NCI-H146 treated with DMSO at 0.1 percent for 48 hours (cell line): ENCODE data around the gene TNFRSF4.

Source experiments
- DNase-seq: peaks from one replicate; lab custom pipeline; 2025; ENCODE audit not compliant: unreplicated experiment; lab: John Stamatoyannopoulos, UW

The TNFRSF4 gene

DNA sequence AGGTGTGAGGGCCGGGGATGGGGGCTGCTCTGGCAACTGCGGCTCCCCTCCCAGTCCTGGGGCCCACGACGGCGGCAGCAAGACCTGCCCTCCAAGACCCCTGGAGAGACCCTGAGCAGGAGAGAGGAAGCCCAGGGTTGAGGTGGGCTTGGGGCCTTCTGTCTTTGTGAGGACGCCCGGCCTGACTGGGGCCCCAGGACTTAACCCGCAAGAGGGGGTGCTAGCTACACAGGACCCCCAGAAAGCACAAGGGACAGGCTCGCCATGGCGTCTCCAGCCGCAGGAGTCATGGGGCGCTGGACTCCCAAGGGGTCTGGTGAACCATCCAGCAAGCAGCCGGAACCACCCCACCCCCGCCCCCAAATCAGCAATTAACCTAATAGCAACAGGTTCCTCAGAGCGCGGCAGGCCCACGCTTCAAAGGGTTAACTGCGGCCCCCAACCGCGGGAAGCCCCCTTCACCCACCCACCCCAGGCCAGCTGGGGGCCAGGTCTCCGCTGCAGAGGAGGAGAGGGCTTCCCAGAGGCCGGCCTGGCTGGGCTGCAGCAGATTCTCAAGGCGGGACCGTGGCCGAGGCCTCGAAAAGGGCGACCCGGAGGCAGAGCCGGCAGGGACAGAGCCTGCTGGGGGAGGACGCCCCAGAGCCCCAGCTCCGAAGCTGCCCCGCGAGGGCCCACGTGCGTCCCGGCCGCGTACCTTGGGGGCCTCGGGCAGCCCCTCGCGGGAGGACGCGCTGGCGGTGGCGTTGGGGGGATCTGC lies 32.0 kb upstream of the TNFRSF4 start:
- DNase-seq: no peak

DNA sequence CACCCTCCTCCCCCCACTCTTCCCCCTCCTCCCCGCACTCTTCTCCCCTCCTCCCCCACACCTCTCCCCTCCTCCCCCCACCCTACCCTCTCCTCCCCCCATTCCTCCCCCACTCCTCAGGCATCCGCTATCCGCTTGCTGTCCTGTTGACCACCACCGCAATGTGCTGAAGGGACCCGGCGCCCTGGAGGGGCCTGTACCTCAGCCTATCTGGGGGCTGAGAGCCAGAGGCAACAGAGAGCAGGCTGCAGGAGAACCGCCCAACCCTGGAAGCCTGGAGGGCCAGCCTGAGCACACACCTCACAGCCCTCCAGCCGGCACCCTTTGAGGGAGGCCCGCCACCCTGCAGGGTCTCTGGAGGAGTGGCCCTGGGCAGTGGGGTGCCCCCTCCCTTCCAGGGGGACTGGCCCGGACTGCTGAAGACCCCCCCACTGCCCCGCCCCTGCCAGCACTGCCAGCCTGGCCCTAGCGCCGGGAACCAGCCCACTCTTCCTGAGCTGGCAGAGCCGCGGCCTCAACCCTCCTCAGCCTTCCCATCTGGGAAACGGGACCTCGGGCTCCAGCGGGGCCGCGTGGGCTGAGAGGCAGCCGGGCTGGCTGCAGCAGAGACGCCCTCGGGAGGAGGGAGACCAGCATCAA lies 31.3 kb upstream of the TNFRSF4 start:
- DNase-seq: no peak

DNA sequence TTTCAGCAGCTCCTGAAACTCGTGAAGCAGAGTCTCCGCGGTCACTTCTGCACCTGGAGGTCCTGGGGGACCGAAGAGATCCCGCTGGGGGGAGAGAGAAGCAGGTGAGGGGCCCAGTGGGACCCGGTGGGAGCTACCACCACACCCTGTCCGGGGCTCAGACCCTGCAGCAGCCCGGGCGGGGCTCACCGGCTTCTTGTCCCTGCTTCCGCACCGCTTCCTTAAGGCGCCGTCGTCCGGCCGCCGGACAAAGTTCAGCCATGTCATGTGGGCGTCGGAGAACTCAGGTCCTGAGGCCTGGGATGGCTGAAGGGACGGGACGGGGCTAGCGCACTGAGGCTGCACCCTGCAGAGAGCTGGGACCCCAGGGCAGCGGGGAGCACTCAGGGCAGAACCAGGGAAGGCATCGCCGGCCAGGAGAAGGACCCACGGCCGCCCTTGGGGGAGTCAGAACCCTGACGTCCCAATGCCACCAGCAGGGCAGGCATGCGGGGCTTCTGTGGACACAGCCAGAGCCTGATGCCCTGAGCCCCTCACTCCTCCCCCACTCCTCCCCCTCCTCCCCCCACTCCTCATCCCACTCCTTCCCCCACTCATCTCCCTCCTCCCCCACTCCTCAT lies 30.3 kb upstream of the TNFRSF4 start:
- DNase-seq: no peak

DNA sequence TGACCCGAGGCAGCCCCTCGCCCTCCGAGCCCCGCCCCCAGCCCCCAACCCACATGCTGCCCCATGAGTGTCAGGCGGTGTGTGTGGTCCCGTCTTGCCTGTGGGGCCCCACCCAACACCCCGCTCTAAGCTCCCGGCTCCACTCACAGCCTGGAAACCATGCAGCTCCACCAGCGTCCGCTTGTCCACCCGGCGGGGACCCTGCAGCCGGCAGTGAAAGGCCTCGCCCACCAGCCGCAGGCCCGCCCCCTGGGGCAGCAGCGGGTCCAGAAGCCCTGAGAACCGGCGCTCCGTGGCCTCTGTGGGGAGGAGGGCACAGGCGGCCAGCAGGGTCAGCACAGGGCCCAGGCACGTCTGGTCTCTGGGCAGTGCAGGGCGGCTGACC lies 29.8 kb upstream of the TNFRSF4 start:
- no peak for DNase-seq

DNA sequence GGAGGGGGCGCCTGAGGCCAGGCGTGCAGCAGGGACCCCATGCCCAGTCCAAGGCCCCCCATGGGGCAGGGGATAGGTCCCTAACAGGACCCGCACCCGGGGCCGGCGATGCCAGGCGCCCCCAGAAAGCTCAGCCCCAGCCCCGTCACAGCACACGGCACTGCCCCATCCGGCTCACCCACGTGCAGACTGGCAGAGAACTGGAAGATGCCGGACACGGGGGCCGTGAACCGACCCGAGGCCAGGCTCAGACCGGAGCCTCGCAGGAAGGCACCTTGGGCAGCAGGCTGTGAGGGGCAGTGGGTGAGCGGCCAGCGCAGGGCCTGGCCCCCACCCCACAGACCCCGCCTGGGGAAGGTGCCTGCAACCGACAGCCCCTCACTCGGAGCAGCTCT lies 29.3 kb upstream of the TNFRSF4 start:
- DNase-seq: no peak

DNA sequence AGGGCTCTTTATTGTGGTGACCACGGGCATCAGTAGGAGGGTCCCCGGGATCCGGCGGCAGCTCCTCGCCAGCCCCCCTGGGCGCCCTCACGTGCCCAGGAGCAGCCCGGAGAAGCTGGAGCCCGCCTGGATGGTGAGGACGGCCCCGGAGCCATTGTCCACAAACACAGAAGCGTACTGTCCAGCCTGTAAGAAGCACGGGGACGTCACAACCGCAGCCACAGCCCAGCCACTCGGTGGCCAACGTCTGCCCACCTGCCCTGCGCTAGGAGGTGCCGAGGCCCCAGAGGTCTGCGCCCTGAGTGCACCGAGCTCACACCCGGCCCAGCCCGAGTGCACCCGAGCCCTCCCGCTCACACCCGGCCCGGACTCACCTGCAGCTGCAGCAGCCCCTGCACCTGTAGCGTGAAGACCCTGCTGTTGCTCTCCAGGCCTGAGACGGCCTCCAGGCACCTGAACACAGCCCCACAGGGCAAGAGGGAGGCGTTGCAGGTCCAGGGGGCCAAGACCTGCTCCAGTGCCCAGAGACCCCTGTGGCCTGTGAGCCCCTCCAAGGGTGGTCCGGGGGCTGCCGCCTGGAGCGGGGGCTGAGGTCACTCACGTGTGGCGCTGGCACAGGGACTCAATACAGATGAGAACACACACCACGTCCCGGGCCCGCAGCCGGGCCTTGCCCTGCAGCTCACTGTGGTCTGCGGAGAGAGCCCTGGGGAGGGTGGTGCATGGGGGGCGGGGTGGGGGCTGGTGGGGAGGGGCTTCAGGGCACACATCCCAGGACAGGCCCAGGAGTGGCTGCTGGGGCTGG lies 28.7 kb upstream of the TNFRSF4 start:
- no peak for DNase-seq

DNA sequence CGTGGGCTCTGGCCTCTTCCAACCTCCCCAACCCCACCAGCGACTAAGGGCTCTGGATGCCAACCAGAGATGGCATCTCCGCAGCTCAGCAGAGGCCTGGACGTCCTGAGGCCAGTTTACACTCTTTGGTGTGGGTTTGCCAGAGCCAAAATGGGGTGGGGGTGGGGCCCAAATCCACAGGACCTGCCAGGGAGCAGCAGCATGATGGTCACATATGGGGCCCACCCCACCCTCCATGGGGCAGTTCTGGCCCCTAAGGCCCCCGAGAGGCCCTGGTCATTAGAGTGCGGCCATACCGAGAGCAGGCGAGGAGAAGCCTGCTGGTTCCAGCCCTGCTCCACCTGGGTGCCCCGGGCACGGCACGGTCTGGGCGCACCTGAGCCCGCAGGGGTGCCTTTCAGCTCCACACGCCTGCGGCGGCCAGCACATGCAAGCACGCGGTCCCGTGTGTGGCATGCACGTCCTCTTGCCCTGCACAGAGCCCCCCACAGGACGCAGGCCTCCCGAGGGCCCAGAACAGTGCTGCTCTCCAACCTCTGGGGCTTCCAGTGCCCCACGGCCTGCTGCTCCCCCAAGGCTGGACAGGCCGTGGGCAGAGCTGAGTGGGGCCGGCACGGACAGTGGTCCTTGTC lies 27.8 kb upstream of the TNFRSF4 start:
- DNase-seq: no peak

DNA sequence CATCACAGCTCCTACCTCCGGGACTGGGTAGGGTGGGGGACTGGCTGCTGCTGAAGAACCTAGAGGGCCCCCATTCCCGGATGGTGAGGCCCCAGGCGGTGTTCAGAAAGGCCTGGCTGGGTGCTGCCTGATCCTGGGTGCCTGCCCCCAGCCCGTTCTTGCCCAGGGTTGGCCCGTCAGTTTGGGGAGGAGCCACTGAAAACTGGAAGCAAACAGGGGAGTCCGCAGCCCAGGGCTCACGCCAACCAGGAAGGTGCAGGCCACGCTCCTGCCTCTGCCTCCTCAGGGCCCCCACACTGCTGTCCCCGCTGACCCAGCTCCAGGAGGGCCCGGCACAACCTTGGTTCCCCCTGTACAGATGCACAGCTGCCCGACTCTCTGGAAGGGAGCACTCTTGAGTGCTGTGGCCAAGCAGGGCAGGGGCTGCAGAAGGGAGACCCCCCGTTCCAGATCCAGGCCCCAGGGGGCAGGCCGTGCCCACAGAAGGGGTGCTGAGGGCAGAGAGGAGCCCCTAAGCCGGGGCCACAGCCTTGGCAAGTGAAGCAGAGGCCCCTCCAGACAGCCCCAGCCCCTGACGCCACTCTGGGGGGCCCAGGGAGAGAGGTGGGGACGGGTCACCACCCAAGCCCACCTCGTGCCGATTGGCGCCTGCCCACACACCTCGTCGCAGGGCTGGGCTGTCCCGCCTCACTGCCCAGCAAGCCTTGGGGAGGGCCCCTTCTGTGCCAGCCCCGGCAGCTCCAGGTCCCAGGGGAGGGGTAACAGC lies 27.1 kb upstream of the TNFRSF4 start:
- DNase-seq: no peak

DNA sequence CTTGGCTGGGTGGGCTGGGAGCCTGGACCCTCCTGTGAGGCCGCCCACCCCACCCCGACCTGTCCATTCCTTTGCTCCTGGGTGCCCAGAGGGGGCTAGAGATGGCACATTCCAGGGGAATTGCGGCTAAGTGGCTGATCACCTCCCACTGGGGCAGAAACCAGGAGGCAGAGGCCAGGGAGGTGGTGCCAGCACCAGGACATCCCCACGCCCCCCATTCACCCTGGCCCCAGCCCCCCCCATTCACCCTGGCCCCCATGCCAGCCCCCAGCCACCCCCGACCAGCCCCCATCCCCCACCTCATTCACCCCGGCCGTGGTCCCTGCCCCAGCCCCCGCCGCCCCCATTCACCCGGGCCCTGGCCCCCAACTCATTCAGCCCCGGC lies 26.4 kb upstream of the TNFRSF4 start:
- DNase-seq: no peak

DNA sequence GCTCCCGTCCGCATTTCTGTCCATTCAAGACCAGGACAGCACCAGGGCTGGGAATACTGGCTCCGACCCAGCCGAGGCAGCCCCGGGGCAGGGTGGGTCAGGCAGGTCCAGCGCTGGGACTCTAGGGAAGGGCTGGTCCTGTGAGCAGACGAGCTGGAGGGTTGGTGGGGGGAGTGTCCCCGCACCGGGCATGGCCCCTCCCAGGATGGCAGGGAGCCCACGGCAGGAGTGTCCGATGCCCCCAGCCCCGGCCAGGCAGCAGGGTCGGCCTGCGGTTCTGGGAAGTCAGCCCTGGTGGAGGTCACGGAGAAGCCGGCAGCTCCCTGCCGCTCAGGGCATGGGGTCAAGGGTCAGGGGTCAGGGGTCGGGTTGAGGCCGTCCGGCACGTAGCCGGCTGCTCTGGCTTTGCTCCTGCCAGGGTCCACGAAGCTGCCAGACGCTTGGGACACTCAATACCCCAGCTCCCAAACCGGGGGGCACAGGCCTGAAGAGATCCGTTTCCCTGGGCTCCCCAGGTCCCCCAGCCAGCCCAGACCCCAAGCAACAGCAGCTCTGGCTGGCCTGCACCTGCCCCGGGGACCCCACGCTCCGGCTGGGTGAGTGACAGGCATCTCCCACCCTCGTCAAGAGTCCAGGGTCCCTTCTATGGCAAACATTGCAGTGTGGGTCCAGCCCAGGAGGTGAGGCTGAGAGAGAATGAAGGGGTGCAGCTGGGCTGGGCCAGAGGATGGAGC lies 25.8 kb upstream of the TNFRSF4 start:
- DNase-seq: no peak

DNA sequence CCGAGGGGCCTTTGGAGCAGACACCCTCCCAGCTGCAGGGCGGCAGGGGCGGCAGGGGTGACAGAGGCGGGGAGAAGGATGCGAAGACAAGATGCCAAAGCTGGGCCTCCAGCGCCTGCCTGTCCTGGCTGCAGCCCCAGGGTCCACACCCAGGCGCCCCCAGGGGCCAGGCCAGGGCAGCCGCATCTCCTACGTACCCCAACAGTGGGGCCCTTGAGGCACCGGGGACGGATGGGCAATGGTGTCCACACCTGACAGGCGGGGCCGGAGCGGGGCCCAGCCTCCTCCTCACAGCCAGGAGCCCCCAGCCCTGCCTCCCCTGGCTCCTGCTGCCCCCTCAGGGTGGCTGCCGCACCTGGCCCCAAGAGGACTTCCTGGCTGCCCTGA lies 25.3 kb upstream of the TNFRSF4 start:
- DNase-seq: no peak

DNA sequence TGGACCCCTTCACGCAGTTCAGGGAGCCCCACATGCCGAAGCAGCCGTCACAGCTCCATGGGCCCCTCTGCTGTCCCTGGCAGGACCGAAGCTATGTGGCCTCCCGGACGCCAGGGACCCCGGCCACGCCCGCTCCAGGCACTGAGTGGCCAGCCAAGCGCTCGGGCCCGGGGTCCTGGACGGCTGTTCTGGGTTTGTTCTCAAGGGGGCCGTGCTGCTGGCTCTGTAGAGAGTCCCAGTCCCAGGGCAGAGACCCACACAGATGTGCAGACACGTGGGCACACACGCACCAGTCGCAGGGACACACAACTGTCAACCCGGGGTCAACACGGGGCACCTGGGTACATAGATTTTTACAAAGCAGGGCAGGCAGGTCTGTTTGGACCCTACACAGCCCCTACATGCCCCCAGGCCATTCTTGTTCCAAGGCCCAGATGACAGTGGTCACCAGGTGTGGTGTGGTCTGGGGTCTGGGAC lies 24.8 kb upstream of the TNFRSF4 start:
- DNase-seq: no peak

DNA sequence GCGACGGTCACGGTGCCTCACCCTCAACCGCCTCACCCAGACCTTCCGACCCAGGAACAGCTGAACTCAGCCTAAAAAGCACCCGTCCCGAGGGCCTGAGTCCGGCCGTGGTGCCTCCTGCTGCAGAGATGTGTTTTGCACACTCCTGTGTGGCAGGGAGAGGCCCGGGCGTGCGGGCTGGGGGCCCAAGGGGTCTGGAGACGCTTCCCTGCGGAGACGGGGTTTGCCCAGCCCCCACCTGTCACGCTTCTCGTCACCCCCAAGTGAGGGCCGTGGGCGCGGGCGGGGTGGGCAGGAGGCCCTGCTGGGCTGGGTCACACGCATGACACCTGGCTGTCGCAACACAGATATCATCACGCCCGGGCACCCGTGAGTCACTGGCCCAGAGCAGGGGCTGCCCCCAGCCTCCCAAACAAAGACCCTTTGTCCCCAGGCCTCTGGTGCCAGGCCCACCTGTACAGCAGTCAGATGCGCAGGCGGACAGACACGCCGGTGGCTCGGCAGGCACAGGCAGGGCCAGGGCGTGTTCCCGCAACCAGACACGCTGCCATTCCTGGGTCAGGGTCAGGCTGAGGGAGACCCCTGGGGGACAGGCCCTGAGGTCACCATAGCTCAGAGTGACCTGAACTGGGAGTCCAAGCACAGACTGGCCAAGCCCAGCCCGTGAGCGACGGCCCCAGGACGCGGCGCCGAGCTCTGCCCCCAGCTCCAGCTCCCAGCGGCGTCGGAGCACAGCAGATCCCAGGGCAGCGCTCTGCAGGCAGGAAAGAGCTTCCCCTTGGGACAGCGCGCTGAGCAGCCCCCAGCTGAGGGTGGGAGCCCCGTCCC lies 24.1 kb upstream of the TNFRSF4 start:
- no peak for DNase-seq

DNA sequence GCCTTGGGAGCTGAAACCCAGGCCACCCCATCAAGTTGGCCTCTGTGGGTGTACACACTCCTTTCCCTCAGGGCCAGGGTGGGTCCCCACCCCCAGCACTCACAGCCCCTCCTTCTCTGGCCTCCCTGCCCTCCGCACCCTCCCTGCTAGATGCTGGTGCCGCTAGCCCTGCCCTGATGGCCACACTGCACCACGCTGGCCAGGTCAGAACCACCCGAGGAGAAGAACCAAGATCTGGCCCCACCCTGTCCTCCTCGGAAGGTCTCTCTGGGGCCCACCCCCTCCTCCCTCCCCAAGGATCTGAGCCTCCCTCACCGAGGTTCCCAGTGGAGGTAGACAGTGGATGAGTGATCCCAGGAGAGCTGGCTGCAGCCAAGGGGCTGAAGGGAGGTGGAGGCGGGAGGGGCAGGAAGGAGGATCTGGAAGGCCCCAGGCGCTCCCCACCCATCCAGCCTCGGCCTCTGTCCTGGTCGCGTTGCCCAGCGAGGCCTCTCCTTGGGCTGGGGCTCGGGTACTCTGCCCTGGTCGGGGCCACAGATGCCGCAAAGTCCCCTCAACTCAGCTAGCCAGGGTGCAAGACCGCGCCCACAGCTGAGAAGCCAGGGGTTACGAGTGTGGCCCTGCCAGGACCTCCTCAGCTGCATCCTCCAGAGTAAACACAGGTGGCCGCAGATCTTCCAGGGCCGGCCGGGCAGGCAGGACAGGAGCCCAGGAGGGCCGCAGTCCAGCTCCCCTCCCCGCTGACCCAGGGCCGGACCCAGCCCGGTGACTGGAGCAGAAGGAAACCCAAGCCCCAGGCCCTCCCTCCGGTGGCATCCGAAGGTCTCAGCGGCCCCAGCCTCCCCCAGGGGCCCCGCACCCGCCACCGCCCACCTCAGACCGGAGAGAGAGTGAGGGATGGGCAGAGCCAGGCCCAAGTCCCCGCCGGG lies 23.3 kb upstream of the TNFRSF4 start:
- no peak for DNase-seq

DNA sequence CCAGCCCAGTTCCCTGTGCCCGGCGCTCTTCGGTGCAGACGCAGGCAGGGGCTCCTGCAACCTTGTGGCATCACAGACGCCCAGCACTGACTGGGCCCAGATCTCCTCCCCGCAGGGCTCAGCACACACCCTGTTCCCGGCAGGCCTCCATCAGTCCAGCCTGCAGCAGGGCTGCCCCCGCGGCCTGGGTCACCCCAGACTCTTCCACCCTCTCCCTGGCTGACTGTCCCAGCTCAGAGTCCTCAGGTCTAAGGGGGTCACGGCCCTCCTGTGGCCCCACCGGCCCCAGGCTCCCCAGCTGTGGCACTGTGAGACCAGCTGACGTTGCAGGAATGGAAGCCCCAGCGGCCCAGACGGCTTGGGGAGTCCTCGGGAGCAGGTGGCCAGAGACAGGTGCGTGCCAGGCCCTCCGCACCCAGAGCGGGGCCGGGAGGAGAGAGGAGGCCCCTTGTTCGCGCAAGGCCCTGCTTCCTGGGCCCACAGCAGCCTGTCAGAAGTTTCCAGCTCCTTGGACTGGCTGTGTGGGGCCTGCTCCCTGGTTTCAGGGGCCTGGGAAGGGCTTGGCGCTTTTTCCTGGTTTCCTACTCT lies 22.3 kb upstream of the TNFRSF4 start:
- no peak for DNase-seq

DNA sequence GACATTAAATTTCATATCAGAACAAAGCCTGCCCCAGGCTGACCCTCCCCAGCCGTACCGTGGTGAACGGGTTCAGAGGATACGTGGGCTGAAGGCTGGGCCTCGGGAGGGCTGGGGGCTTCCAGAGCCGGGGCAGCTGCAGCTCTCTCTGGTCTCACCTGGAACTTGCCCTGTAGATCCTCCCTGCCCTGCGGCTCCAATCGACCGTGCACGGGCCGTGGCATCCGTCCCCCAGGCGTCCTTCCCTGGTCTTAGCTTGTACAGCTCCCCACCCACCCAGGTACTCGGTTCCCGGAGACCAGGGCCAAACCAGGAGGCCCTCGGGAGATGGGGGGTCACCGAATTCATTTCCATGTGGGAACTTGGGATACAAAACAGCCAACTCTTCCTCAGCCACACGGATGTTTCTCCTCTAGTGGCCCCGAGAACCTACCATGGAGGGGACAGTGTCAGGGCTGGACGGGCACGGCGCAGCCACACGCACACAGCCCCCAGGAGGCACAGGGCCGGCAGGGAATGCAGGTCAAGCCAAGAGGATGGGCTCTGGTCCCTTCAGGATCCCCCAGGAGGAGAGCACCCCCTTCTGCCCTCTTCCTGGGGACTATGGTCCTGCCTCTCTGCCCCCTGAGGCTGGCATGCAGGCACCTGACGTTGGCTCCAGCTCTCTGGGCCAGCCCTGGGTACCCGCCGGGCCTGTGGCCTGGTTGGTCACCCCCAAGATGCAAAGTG lies 21.2 kb upstream of the TNFRSF4 start:
- DNase-seq: no peak
